Stimulated activated CD4-positive, alpha-beta T cell treated with anti-CD3 and anti-CD28 coated beads, Interleukin-4, amount 100 ng/mL, for 24 hours (primary cell): ENCODE measurements around the gene STXBP5L.
"Not testable (repeated sequence)": the region's sequence is repeated elsewhere in the genome, so short reads cannot be mapped to it uniquely, and the experiment has no call there.

Experiments used
- DNase-seq: peaks from one replicate; pipeline ENCODE4 v3.0.0-alpha.2; 2020

Gene STXBP5L

GRCh38 chr3:121436074-121436473, 528.1 kb downstream of the STXBP5L start:
- DNase-seq = no peak

DNA sequence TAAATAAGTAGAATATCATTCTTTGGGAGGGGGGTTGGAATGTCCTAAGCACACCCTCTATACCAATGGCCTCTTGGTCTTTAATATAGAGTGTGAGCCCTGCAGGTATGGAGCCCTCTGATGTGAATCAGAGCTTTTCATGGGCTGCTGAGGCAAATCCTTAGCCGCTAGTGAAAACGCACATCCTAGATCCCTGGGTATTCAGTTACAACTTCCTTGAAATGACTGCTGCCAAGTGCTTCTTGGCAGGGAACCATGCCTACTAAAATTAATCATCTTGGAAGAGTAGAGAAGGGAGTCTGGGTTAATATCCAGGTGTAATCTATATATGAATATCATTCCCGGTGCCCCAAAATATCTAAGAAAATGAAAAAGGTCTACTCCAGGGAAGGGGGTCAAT, 528.6 kb downstream of the STXBP5L start:
- DNase-seq = no peak

- no peak for DNase-seq
These were observed 535.5 kb downstream of the STXBP5L start for GRCh38 chr3:121443456-121443855.

DNA sequence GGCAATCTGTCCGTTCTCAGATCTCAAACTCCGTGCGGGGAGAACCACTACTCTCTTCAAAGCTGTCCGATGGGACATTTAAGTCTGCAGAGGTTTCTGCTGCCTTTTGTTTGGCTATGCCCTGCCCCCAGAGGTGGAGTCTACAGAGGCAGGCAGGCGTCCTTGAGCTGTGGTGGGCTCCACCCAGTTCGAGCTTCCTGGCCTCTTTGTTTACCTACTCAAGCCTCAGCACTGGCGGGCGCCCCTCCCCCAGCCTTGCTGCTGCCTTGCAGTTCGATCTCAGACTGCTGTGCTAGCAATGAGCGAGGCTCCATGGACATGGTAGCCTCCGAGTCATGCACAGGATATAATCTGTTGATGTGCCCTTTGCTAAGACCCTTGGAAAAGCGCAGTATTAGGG, 543.7 kb downstream of the STXBP5L start:
- DNase-seq = not testable (repeated sequence)

- no peak for DNase-seq
These were observed 554.6 kb downstream of the STXBP5L start for GRCh38 chr3:121462565-121462964.

- no peak for DNase-seq
These were observed 555.7 kb downstream of the STXBP5L start for GRCh38 chr3:121463745-121464144.

- DNase-seq = no peak
These were observed 559.1 kb downstream of the STXBP5L start for GRCh38 chr3:121467085-121467484.

DNA sequence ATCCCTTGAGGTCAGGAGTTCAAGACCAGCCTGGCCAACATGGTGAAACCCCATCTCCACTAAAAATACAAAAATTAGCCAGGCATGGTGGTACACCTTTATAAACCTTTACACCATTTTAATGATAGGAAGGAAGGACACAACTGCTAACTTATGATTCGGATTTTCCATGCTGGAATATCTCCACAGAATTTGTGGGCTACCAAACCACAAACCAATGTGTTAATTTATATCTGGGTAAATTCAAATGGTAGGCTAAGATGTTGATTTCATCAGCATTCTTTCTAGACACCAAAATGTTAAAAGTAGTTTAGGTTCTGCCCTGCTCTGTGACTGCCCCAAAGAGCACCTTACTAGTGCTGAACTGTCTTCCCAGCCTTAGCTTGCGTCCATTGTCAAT, 565.0 kb downstream of the STXBP5L start:
- DNase-seq = no peak
